ENCODE data around the gene ILKAP.
A peak's percentile ranks its signal among the peaks of the same experiment; 100 is the strongest.

Gene ILKAP

GRCh38 chr2:238122287-238123217, 80.9 kb downstream of the ILKAP start:
- no peak for DNase-seq

DNA sequence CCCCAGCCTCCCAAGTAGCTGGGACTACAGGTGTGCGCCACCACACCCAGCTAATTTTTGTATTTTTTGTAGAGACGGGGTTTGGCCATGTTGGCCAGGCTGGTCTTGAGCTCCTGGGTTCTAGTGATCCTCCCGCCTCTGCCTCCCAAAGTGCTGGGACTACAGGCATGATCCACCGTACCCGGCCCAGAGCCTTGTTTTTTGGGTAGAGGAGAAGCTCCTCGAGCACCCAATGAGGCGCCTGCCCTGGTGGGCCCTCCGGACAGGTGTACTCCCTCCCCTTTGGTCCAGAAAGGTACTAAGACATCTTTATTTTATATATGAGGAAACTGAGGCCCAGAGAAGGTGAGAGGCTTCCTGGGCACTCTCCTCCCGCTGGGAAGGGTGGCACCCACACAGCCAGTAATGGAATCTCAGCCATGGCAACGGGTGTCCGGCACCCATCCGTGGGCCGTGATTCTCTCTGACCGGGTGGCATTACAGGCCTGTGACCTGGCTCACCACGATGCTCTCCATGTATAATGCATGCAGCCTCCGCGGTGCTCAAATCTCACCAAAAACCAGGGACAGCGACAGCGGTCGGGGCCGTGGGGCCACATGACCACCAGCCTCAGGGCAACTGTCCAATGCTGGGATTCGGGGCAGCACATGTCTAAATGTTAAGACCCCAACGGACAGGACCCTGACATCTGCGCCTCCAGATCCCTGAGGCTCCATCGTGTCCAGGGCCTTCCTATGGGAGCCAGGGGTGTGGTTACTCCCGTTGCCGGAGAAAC, 81.8 kb downstream of the ILKAP start:
- no peak for DNase-seq

- peak; percentile 31 for DNase-seq
These were observed 82.8 kb downstream of the ILKAP start for GRCh38 chr2:238120463-238121298.
